ENCODE measurements around the gene PRUNE1.

- TF ChIP-seq, protein P1, sequence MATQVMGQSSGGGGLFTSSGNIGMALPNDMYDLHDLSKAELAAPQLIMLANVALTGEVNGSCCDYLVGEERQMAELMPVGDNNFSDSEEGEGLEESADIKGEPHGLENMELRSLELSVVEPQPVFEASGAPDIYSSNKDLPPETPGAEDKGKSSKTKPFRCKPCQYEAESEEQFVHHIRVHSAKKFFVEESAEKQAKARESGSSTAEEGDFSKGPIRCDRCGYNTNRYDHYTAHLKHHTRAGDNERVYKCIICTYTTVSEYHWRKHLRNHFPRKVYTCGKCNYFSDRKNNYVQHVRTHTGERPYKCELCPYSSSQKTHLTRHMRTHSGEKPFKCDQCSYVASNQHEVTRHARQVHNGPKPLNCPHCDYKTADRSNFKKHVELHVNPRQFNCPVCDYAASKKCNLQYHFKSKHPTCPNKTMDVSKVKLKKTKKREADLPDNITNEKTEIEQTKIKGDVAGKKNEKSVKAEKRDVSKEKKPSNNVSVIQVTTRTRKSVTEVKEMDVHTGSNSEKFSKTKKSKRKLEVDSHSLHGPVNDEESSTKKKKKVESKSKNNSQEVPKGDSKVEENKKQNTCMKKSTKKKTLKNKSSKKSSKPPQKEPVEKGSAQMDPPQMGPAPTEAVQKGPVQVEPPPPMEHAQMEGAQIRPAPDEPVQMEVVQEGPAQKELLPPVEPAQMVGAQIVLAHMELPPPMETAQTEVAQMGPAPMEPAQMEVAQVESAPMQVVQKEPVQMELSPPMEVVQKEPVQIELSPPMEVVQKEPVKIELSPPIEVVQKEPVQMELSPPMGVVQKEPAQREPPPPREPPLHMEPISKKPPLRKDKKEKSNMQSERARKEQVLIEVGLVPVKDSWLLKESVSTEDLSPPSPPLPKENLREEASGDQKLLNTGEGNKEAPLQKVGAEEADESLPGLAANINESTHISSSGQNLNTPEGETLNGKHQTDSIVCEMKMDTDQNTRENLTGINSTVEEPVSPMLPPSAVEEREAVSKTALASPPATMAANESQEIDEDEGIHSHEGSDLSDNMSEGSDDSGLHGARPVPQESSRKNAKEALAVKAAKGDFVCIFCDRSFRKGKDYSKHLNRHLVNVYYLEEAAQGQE (IDR thresholded peaks at IDR 0.05), result no peak
- TF ChIP-seq CEBPB (IDR thresholded peaks at IDR 0.05) (no peak), CHD4 (IDR thresholded peaks at IDR 0.05; ENCODE audit: borderline replicate concordance) (no peak), CHD2 (IDR thresholded peaks at IDR 0.05; ENCODE audit: low read length, partially characterized antibody) (no peak), POLR2A (IDR thresholded peaks at IDR 0.05; ENCODE audit: low read length) (no peak), CTCF (IDR thresholded peaks at IDR 0.05) (no peak), EP300 (IDR thresholded peaks at IDR 0.05) (no peak), RAD21 (conservative IDR thresholded peaks at IDR 0.05 in 1 of 2, IDR thresholded peaks at IDR 0.05 in 1 of 2) (no peak)
Observed at GRCh38 chr1:151056149-151056548, 47.9 kb downstream of the PRUNE1 start.
